ENCODE results near the gene ITIH4. TPM values are rescaled to one million over a fixed set of nuclear protein-coding genes. Genes with fewer than 3 reads are reported as not detected.

Gene ITIH4
- total RNA-seq, 1 donor from 2014 or later, result 2.8 TPM

DNA sequence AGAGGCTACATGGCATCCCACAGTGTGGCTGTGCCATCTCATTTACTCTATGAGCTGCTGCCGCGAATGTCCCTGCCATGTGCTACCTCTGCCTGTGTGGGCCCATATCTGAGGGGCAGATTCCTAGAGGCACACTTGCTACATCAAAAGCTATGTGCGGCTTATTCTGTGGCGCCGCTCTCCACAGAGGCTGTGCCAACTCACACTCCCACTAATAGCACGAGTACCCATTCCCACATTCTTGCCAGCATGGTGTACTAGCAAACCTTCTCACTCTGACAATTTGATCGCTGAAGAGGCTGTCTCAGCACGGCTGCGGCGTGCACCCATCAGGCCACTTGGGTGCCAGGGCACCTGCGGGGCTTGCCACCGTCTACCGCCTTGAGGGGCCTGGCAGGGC is 35.5 kb upstream of the ITIH4 start:
- no peak overlapping the region for H3K27ac Mint-ChIP-seq (ENCODE audit: unreplicated experiment)
- Histone ChIP-seq H3K4me3 (ENCODE audit: insufficient read depth, low read depth, low read length) (no peak overlapping the region), H3K36me3 (ENCODE audit: insufficient read depth, low read length) (no peaks in the 10 kb centered on the region), H3K4me2 (ENCODE audit: low read length) (no peak overlapping the region), H3K27ac (ENCODE audit: low read depth, low read length) (no peak overlapping the region), H3K27me3 (ENCODE audit: insufficient read depth, low read length) (no peaks in the 10 kb centered on the region), H3K4me1 (ENCODE audit: insufficient read depth, low read length) (no peaks in the 10 kb centered on the region), H4K20me1 (ENCODE audit: insufficient read depth, low read length) (peaks cover 21% of the 10 kb centered on the region), H2AFZ (ENCODE audit: low read depth, low read length) (no peak overlapping the region), H3K9ac (ENCODE audit: low read length) (no peak overlapping the region), H3K79me2 (ENCODE audit: insufficient read depth, low read length) (no peaks in the 10 kb centered on the region), H3K9me3 (ENCODE audit: insufficient read depth, low read depth, low read length) (peaks cover 2% of the 10 kb centered on the region)
- TF ChIP-seq EZH2 (IDR thresholded peaks at IDR 0.05; ENCODE audit: insufficient read depth, low read length), result no peak
- TF ChIP-seq CTCF (IDR thresholded peaks at IDR 0.05; ENCODE audit: insufficient read depth, low read depth, low read length), result no peak
- no peak overlapping the region for H3K4me3 Mint-ChIP-seq (ENCODE audit: unreplicated experiment)
- no peak for FAIRE-seq
- H3K36me3 Mint-ChIP-seq (ENCODE audit: low read depth, unreplicated experiment), result peaks cover 21% of the 10 kb centered on the region
- H3K4me1 Mint-ChIP-seq (ENCODE audit: low read depth, unreplicated experiment), result no peaks in the 10 kb centered on the region
- H3K27me3 Mint-ChIP-seq (ENCODE audit: low read depth, unreplicated experiment), result no peaks in the 10 kb centered on the region
- peaks cover 17% of the 10 kb centered on the region for H3K9me3 Mint-ChIP-seq (ENCODE audit: unreplicated experiment)
- DNase-seq (ENCODE audit: low read depth), result no peak

GRCh38 chr3:52860424-52860768 is 29.9 kb upstream of the ITIH4 start:
- Mint-ChIP-seq H3K27ac (ENCODE audit: unreplicated experiment) (no peak overlapping the region), H3K36me3 (ENCODE audit: low read depth, unreplicated experiment) (peaks cover 14% of the 10 kb centered on the region), H3K27me3 (ENCODE audit: low read depth, unreplicated experiment) (no peaks in the 10 kb centered on the region), H3K4me3 (ENCODE audit: unreplicated experiment) (no peak overlapping the region), H3K9me3 (ENCODE audit: unreplicated experiment) (peaks cover 12% of the 10 kb centered on the region), H3K4me1 (ENCODE audit: low read depth, unreplicated experiment) (no peaks in the 10 kb centered on the region)
- Histone ChIP-seq H3K9ac (ENCODE audit: low read length) (no peak overlapping the region), H2AFZ (ENCODE audit: low read depth, low read length) (no peak overlapping the region), H3K4me3 (ENCODE audit: insufficient read depth, low read depth, low read length) (no peak overlapping the region), H3K4me2 (ENCODE audit: low read length) (no peak overlapping the region), H3K4me1 (ENCODE audit: insufficient read depth, low read length) (no peaks in the 10 kb centered on the region), H3K27me3 (ENCODE audit: insufficient read depth, low read length) (no peaks in the 10 kb centered on the region), H3K36me3 (ENCODE audit: insufficient read depth, low read length) (no peaks in the 10 kb centered on the region), H3K27ac (ENCODE audit: low read depth, low read length) (no peak overlapping the region), H4K20me1 (ENCODE audit: insufficient read depth, low read length) (peaks cover 33% of the 10 kb centered on the region), H3K9me3 (ENCODE audit: insufficient read depth, low read depth, low read length) (no peaks in the 10 kb centered on the region), H3K79me2 (ENCODE audit: insufficient read depth, low read length) (no peaks in the 10 kb centered on the region)
- FAIRE-seq (no peak), DNase-seq (ENCODE audit: low read depth) (no peak)
- TF ChIP-seq EZH2 (IDR thresholded peaks at IDR 0.05; ENCODE audit: insufficient read depth, low read length), result no peak
- TF ChIP-seq CTCF (IDR thresholded peaks at IDR 0.05; ENCODE audit: insufficient read depth, low read depth, low read length), result no peak

- Mint-ChIP-seq H3K9me3 (ENCODE audit: unreplicated experiment) (peaks cover 12% of the 10 kb centered on the region), H3K36me3 (ENCODE audit: low read depth, unreplicated experiment) (peaks cover 14% of the 10 kb centered on the region), H3K4me1 (ENCODE audit: low read depth, unreplicated experiment) (no peaks in the 10 kb centered on the region), H3K27ac (ENCODE audit: unreplicated experiment) (no peak overlapping the region), H3K4me3 (ENCODE audit: unreplicated experiment) (no peak overlapping the region), H3K27me3 (ENCODE audit: low read depth, unreplicated experiment) (no peaks in the 10 kb centered on the region)
- no peaks in the 10 kb centered on the region for H3K9me3 ChIP-seq (ENCODE audit: insufficient read depth, low read depth, low read length)
- no peaks in the 10 kb centered on the region for H3K79me2 ChIP-seq (ENCODE audit: insufficient read depth, low read length)
- no peaks in the 10 kb centered on the region for H3K4me1 ChIP-seq (ENCODE audit: insufficient read depth, low read length)
- H3K9ac ChIP-seq (ENCODE audit: low read length), result no peak overlapping the region
- no peak overlapping the region for H3K27ac ChIP-seq (ENCODE audit: low read depth, low read length)
- no peak overlapping the region for H2AFZ ChIP-seq (ENCODE audit: low read depth, low read length)
- H3K4me2 ChIP-seq (ENCODE audit: low read length), result no peak overlapping the region
- no peak for DNase-seq (ENCODE audit: low read depth)
- TF ChIP-seq EZH2 (IDR thresholded peaks at IDR 0.05; ENCODE audit: insufficient read depth, low read length), result no peak
- no peak for TF ChIP-seq CTCF (IDR thresholded peaks at IDR 0.05; ENCODE audit: insufficient read depth, low read depth, low read length)
- peaks cover 35% of the 10 kb centered on the region for H4K20me1 ChIP-seq (ENCODE audit: insufficient read depth, low read length)
- H3K4me3 ChIP-seq (ENCODE audit: insufficient read depth, low read depth, low read length), result no peak overlapping the region
- no peaks in the 10 kb centered on the region for H3K27me3 ChIP-seq (ENCODE audit: insufficient read depth, low read length)
- FAIRE-seq, result no peak
- no peaks in the 10 kb centered on the region for H3K36me3 ChIP-seq (ENCODE audit: insufficient read depth, low read length)
Measured at GRCh38 chr3:52859686-52860423, 29.4 kb upstream of the ITIH4 start.

Measured in astrocyte (in vitro differentiated cells and primary cell).